Suprapubic skin (tissue), 3 donors: ENCODE results near the gene FOXK2.

Source experiments
- CTCF ChIP-seq, 2 donors: fragments of 200-600 bp in 1 of 2; fragments of 450-650 bp in 1 of 2; sonication (generic) in 1 of 2; IDR thresholded peaks; one replicate each; pipeline ENCODE4 v1.5.1; 2016 to 2019; ENCODE audit warnings: antibody characterized with exemption in 2 of 2, mild to moderate bottlenecking in 1 of 2, moderate library complexity in 1 of 2
- EP300 ChIP-seq: sonication (generic); formaldehyde crosslinking; IDR thresholded peaks from one replicate; pipeline ENCODE4 v1.6.1; 2017; ENCODE audit warnings: antibody characterized with exemption
- POLR2A ChIP-seq, 2 donors: fragments of 450-650 bp; IDR thresholded peaks; one replicate each; pipeline ENCODE4 v1.6.1; 2017; ENCODE audit warnings: antibody characterized with exemption in 2 of 2, mild to moderate bottlenecking in 2 of 2, moderate library complexity in 2 of 2

DNA sequence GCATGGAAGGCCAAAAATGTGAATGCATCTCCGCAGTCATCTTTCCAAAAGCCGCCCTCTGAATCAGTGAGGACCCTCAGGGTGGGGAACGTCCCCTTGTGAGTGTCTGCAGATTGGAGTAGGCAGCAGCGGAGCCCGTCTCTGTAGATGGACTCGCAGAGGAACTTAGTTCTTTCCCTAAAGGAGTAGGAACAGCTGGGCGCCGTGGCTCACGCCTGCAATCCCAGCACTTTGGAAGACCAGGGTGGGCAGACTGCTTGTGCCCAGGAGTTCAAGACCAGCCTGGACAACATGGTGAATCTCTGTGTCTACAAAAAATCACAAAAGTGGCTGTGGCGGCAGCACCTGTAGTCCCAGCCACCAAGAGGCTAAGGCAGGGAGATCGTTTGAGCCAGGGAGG, 75.0 kb downstream of the FOXK2 start:
- TF ChIP-seq POLR2A (IDR thresholded peaks at IDR 0.05): no peak
- TF ChIP-seq CTCF (IDR thresholded peaks at IDR 0.05): no peak
- TF ChIP-seq EP300: no peak
